PC-3 (cell line): Measurements from ENCODE around the gene RNF113A. TPM values are rescaled to one million over a fixed set of nuclear protein-coding genes. Genes with fewer than 3 reads are reported as not detected.

Source experiments
- ATAC-seq: fragments of 200-7000 bp; cut with Tn5 transposase; 2 replicates; pipeline ENCODE4 v1.9.1; 2020; ENCODE audit warnings: mild to moderate bottlenecking, moderate library complexity
- BruUV-seq: library from RNA; stranded (reverse); fragments of 400-500 nt; replicated peaks from 2 replicates; lab custom pipeline; 2021; lab: Mats Ljungman, UMichigan
- CTCF ChIA-PET: fragments of 300-600 bp; sonication (Branson Sonifier 250); formaldehyde crosslinking; loops from one replicate; lab custom pipeline; 2022; ENCODE audit warnings: antibody characterized with exemption; lab: Charles Lee
- POLR2A ChIA-PET: fragments of 300-600 bp; sonication (Branson Sonifier 250); formaldehyde crosslinking; loops from one replicate; lab custom pipeline; 2022; ENCODE audit warnings: antibody characterized with exemption; ENCODE audit not compliant: unreplicated experiment; lab: Charles Lee
- DNase-seq: peaks from one replicate; pipeline ENCODE4 v3.0.0-alpha.2; 2015
- H2AFZ ChIP-seq: fragments of 300-600 bp; sonication (generic); 2 replicates; pipeline ENCODE4 v1.6.0; 2016; ENCODE audit warnings: antibody characterized with exemption, low read length
- H3F3A ChIP-seq: fragments of 300-600 bp; sonication (generic); one replicate; pipeline ENCODE4 v1.6.0; 2017; ENCODE audit warnings: antibody characterized with exemption, low read length, control low read depth, mild to moderate bottlenecking; ENCODE audit not compliant: unreplicated experiment
- H3K27ac ChIP-seq: fragments of 300-600 bp; sonication (generic); 2 replicates; pipeline ENCODE4 v1.5.1; 2016; ENCODE audit warnings: mild to moderate bottlenecking, low read length
- H3K27me3 ChIP-seq: fragments of 300-600 bp; sonication (generic); 2 replicates; pipeline ENCODE4 v1.6.1; 2016; ENCODE audit warnings: low read length, mixed read lengths
- H3K36me3 ChIP-seq: fragments of 300-600 bp; sonication (generic); 2 replicates; pipeline ENCODE4 v1.6.1; 2016; ENCODE audit warnings: low read depth, mixed run types, low read length, mixed read lengths
- H3K4me1 ChIP-seq: fragments of 300-600 bp; sonication (generic); 2 replicates; pipeline ENCODE4 v1.5.1; 2016; ENCODE audit warnings: low read length; ENCODE audit not compliant: insufficient read depth
- H3K4me2 ChIP-seq: fragments of 300-600 bp; sonication (generic); 2 replicates; pipeline ENCODE4 v1.6.0; 2016; ENCODE audit warnings: low read length
- H3K4me3 ChIP-seq: fragments of 300-600 bp; sonication (generic); 2 replicates; pipeline ENCODE4 v1.5.1; 2016; ENCODE audit warnings: mild to moderate bottlenecking, low read length, mixed read lengths
- H3K79me2 ChIP-seq: fragments of 300-600 bp; sonication (generic); 2 replicates; pipeline ENCODE4 v1.6.1; 2017; ENCODE audit warnings: low read length, mixed read lengths
- H3K9ac ChIP-seq: fragments of 300-600 bp; sonication (generic); 2 replicates; pipeline ENCODE4 v1.6.0; 2016; ENCODE audit warnings: mild to moderate bottlenecking, low read length
- H3K9me2 ChIP-seq: fragments of 300-600 bp; sonication (generic); replicated peaks from 2 replicates; pipeline ENCODE4 v1.6.1; 2016; ENCODE audit warnings: mixed run types, low read length, mixed read lengths
- H3K9me3 ChIP-seq: fragments of 300-600 bp; sonication (generic); 2 replicates; pipeline ENCODE4 v1.6.1; 2016; ENCODE audit warnings: low read length, mixed read lengths
- H4K20me1 ChIP-seq: fragments of 300-600 bp; sonication (generic); 2 replicates; pipeline ENCODE4 v1.6.1; 2016; ENCODE audit warnings: low read length, mixed read lengths
- CTCF ChIP-seq: fragments of 300-600 bp; sonication (generic); conservative IDR thresholded peaks from 2 replicates; pipeline ENCODE4 v1.5.1; 2017; ENCODE audit warnings: antibody characterized with exemption, low read depth, mild to moderate bottlenecking, low read length
- EZH2 ChIP-seq: fragments of 300-600 bp; sonication (generic); IDR thresholded peaks from one replicate; pipeline ENCODE4 v1.6.1; 2017; ENCODE audit warnings: antibody characterized with exemption, mild to moderate bottlenecking, low read length; ENCODE audit not compliant: unreplicated experiment
- EZH2phosphoT487 ChIP-seq: fragments of 300-600 bp; sonication (generic); IDR thresholded peaks from 2 replicates; pipeline ENCODE4 v1.6.1; 2018; ENCODE audit warnings: mild to moderate bottlenecking, antibody characterized with exemption, low read length, borderline replicate concordance
- intact Hi-C: fragments of 100-400 bp; cut with micrococcal nuclease; formaldehyde crosslinking; loops from 2 replicates; pipeline ENCODE4 v1.9.0; 2023
- total RNA-seq: library from RNA; depleted of rRNA; stranded (reverse); fragments of >200 nt; gene quantifications from 2 replicates; pipeline ENCODE4 v1.2.3, GENCODE V29; 2014

RNF113A gene
- total RNA-seq, 1 experiment from 2014 or later, result 13.8 TPM

- BruUV-seq, result no TSS peak
- H3K4me3 ChIP-seq, result no peak overlapping the region
- H4K20me1 ChIP-seq, result no peaks in the 10 kb centered on the region
- CTCF ChIA-PET, result no interaction called here
- no peaks in the 10 kb centered on the region for H3K36me3 ChIP-seq
- intact Hi-C loops, result no loop called here
- no peaks in the 10 kb centered on the region for H3K9me2 ChIP-seq
- no peaks in the 10 kb centered on the region for H3K4me1 ChIP-seq
- no peak overlapping the region for H2AFZ ChIP-seq
- H3F3A ChIP-seq, result no peaks in the 10 kb centered on the region
- DNase-seq (no peak), ATAC-seq (no peak)
- H3K79me2 ChIP-seq, result no peaks in the 10 kb centered on the region
- H3K27ac ChIP-seq, result no peak overlapping the region
- H3K9me3 ChIP-seq, result no peaks in the 10 kb centered on the region
- no peaks in the 10 kb centered on the region for H3K27me3 ChIP-seq
- H3K4me2 ChIP-seq, result no peak overlapping the region
- TF ChIP-seq CTCF (no peak), EZH2 (no peak), EZH2phosphoT487 (no peak)
- H3K9ac ChIP-seq, result no peak overlapping the region
- POLR2A ChIA-PET, result no interaction called here
Measured at GRCh38 chrX:119917877-119918276, 46.3 kb upstream of the RNF113A start.

GRCh38 chrX:119916310-119916709, 44.8 kb upstream of the RNF113A start:
- Histone ChIP-seq H3K27me3 (no peaks in the 10 kb centered on the region), H3K36me3 (no peaks in the 10 kb centered on the region), H2AFZ (no peak overlapping the region), H4K20me1 (no peaks in the 10 kb centered on the region), H3K4me3 (no peak overlapping the region), H3K27ac (no peak overlapping the region), H3K9ac (no peak overlapping the region), H3K9me3 (no peaks in the 10 kb centered on the region), H3F3A (no peaks in the 10 kb centered on the region), H3K4me1 (no peaks in the 10 kb centered on the region), H3K9me2 (no peaks in the 10 kb centered on the region), H3K4me2 (no peak overlapping the region), H3K79me2 (no peaks in the 10 kb centered on the region)
- TF ChIP-seq EZH2 (no peak), EZH2phosphoT487 (no peak), CTCF (no peak)
- ATAC-seq (no peak), DNase-seq (no peak)
- BruUV-seq, result no TSS peak
- ChIA-PET POLR2A (no interaction called here), CTCF (no interaction called here)
- intact Hi-C loops, result no loop called here

GRCh38 chrX:119900976-119901375, 29.4 kb upstream of the RNF113A start:
- CTCF ChIA-PET, result no interaction called here

More at GRCh38 chrX:119900976-119901375, 29.4 kb upstream of the RNF113A start:
- H3K9me3 ChIP-seq, result no peaks in the 10 kb centered on the region
- POLR2A ChIA-PET, result interaction anchor here (0.7 kb wide), 1 partner anchor 162 kb away, joined by 6 read pairs; no protein-coding TSS in a partner anchor
- DNase-seq, result no peak
- H3K27me3 ChIP-seq, result no peaks in the 10 kb centered on the region
- H3K4me2 ChIP-seq, result no peak overlapping the region
- BruUV-seq, result no TSS peak
- H3K4me3 ChIP-seq, result no peak overlapping the region
- H3K9ac ChIP-seq, result no peak overlapping the region
- H3K4me1 ChIP-seq, result no peaks in the 10 kb centered on the region
- no peaks in the 10 kb centered on the region for H3F3A ChIP-seq
- H3K79me2 ChIP-seq, result no peaks in the 10 kb centered on the region
- no peak overlapping the region for H3K27ac ChIP-seq
- intact Hi-C loops, result no loop called here
- H4K20me1 ChIP-seq, result no peaks in the 10 kb centered on the region
- H3K36me3 ChIP-seq, result no peaks in the 10 kb centered on the region
- TF ChIP-seq CTCF (no peak), EZH2 (no peak), EZH2phosphoT487 (no peak)
- H2AFZ ChIP-seq, result no peak overlapping the region
- no peak for ATAC-seq
- no peaks in the 10 kb centered on the region for H3K9me2 ChIP-seq
